GM23248 (cell line): Measurements from ENCODE around the gene CD38. TPM values are rescaled to one million over a fixed set of nuclear protein-coding genes. Genes with fewer than 3 reads are reported as not detected.
A peak's percentile ranks its signal among the peaks of the same experiment; 100 is the strongest.

Experiments
- DNase-seq: peaks from one replicate; pipeline ENCODE4 v3.0.0-alpha.2; 2015
- H2AFZ ChIP-seq: fragments of 200-600 bp; sonication (generic); 2 replicates; pipeline ENCODE4 v1.6.1; 2016; ENCODE audit warnings: antibody characterized with exemption
- H3F3A ChIP-seq: fragments of 200-600 bp; sonication (generic); 2 replicates; pipeline ENCODE4 v1.6.1; 2016; ENCODE audit warnings: mild to moderate bottlenecking, antibody characterized with exemption, mixed run types; ENCODE audit not compliant: insufficient read depth
- H3K27ac ChIP-seq: fragments of 200-600 bp; sonication (generic); 2 replicates; pipeline ENCODE4 v1.5.1; 2016; ENCODE audit warnings: mild to moderate bottlenecking
- H3K27me3 ChIP-seq: fragments of 200-600 bp; sonication (generic); replicated peaks from 2 replicates; pipeline ENCODE4 v1.6.1; 2016; ENCODE audit warnings: mild to moderate bottlenecking; ENCODE audit not compliant: insufficient read depth
- H3K36me3 ChIP-seq: fragments of 200-600 bp; sonication (generic); 2 replicates; pipeline ENCODE4 v1.6.1; 2016; ENCODE audit warnings: low read depth, mild to moderate bottlenecking
- H3K4me1 ChIP-seq: fragments of 200-600 bp; sonication (generic); 2 replicates; pipeline ENCODE4 v1.6.1; 2016; ENCODE audit warnings: mild to moderate bottlenecking; ENCODE audit not compliant: insufficient read depth
- H3K4me2 ChIP-seq: fragments of 200-600 bp; sonication (generic); one replicate; pipeline ENCODE4 v1.6.1; 2016; ENCODE audit warnings: mild to moderate bottlenecking; ENCODE audit not compliant: unreplicated experiment
- H3K4me3 ChIP-seq: fragments of 200-600 bp; sonication (generic); 2 replicates; pipeline ENCODE4 v1.5.1; 2016; ENCODE audit warnings: mild to moderate bottlenecking
- H3K79me2 ChIP-seq: fragments of 200-600 bp; sonication (generic); 2 replicates; pipeline ENCODE4 v1.6.1; 2016; ENCODE audit warnings: mild to moderate bottlenecking; ENCODE audit not compliant: insufficient read depth
- H3K9ac ChIP-seq: fragments of 200-600 bp; sonication (generic); 2 replicates; pipeline ENCODE4 v1.6.1; 2016; ENCODE audit warnings: mild to moderate bottlenecking
- H3K9me2 ChIP-seq: fragments of 200-600 bp; sonication (generic); 2 replicates; pipeline ENCODE4 v1.6.1; 2016; ENCODE audit warnings: mixed run types, mild to moderate bottlenecking, moderate library complexity; ENCODE audit not compliant: insufficient read depth
- H3K9me3 ChIP-seq: fragments of 200-600 bp; sonication (generic); one replicate; pipeline ENCODE4 v1.6.1; 2017; ENCODE audit warnings: low read depth
- H4K20me1 ChIP-seq: fragments of 200-600 bp; sonication (generic); 2 replicates; pipeline ENCODE4 v1.6.0; 2016; ENCODE audit not compliant: insufficient read depth
- EZH2 ChIP-seq: fragments of 200-600 bp; sonication (generic); IDR thresholded peaks from 2 replicates; pipeline ENCODE4 v1.6.1; 2018; ENCODE audit warnings: antibody characterized with exemption, mild to moderate bottlenecking; ENCODE audit not compliant: insufficient read depth, poor library complexity, severe bottlenecking
- EZH2phosphoT487 ChIP-seq: fragments of 200-600 bp; sonication (generic); IDR thresholded peaks from 2 replicates; pipeline ENCODE4 v1.6.1; 2018; ENCODE audit warnings: antibody characterized with exemption, moderate library complexity, mild to moderate bottlenecking, low read depth; ENCODE audit not compliant: insufficient read depth
- WGBS, 2 experiments: methylation state at CpG; one replicate each; pipeline ENCODE4 v1.1.6; 2015 to 2017; ENCODE audit warnings: low lambda C conversion rate in 2 of 2, low coverage in 1 of 2; ENCODE audit errors: missing lambda C conversion rate in 2 of 2; 5-methylcytosine and 5-hydroxymethylcytosine counted together
- in situ Hi-C: fragments of 300-500 bp; cut with MboI; formaldehyde crosslinking; loops from 2 replicates; pipeline ENCODE4 v1.15.0; 2020
- polyA plus RNA-seq: library from polyadenylated mRNA; unstranded; fragments of >200 nt; fragmentation: Nextera tagmentation; extraction: Ambion mirVana; gene quantifications from 2 replicates; pipeline ENCODE4 v1.2.1, GENCODE V29; 2016
- total RNA-seq: library from RNA; depleted of rRNA; stranded (reverse); fragments of >200 nt; shearing (Covaris generic); gene quantifications from 2 replicates; pipeline ENCODE4 v1.2.3, GENCODE V29; 2014

The CD38 gene
- total and polyA plus RNA-seq, 2 experiments from 2014 or later, result not detected

DNA sequence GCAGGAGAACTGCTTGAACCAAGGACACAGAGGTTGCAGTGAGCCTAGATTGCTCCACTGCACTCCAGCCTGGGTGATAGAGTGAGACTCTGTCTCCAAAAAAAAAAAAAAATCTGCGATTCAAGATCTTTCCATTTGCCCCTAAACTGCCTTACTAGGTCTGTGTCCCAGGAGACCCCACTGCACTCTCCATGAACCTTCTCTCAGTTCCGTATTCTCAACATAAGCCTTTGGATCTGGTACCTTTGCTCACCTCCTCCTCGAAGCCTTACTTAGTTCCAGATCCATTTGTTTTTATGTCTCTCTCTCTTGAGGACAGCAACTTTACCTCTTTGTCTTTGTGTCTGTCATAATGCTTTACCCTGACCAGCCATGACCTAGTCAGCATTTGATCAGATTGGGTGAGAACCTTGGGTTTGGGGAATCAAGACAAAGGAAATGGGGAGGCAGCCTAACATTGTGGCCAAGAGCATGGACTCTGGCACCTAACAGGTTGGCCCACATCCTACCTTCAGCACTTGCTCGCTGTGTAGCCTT, 41.5 kb upstream of the CD38 start:
- H3K27ac ChIP-seq, result no peak overlapping the region
- H3K9ac ChIP-seq, result no peak overlapping the region
- no peak overlapping the region for H3K4me2 ChIP-seq
- no peak overlapping the region for H3K4me3 ChIP-seq
- H3K79me2 ChIP-seq, result no peaks in the 10 kb centered on the region
- in situ Hi-C loops, result no loop called here
- H3F3A ChIP-seq, result peaks cover 9% of the 10 kb centered on the region; the same call in 1 of the 2 replicates
- H3K36me3 ChIP-seq, result no peaks in the 10 kb centered on the region
- no peak for DNase-seq
- no peaks in the 10 kb centered on the region for H4K20me1 ChIP-seq
- 0 out of 2 replicates have a peak, but pooled peaks cover 9% of the 10 kb centered on the region for H3K4me1 ChIP-seq
- no peaks in the 10 kb centered on the region for H3K9me3 ChIP-seq
- H3K9me2 ChIP-seq, result no peaks in the 10 kb centered on the region
- no peak overlapping the region for H2AFZ ChIP-seq
- WGBS, 2 experiments, result 56 to 62% methylated on average over 4 of the region's 4 CpGs
- TF ChIP-seq EZH2 (no peak), EZH2phosphoT487 (no peak)
- no peaks in the 10 kb centered on the region; the same call in 1 of the 2 replicates for H3K27me3 ChIP-seq

DNA sequence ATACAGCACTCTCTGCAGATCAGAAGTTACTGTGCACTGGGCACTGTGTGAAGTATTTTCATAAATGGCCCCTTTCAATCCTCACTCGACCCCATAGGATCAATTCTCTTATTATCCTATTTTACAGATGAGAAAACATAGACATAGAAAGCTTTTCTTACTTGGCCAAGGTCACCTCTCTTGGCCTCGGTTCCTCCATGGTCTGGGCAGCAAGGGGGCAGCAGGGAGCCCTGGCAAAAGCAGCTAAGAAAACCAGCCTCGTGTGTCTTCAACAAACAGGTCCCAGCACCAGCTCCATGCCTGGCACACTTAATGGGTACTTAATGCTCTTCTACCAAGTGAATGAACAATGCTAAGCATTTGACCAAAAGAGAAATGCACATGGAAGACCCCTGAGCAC, 40.9 kb upstream of the CD38 start:
- H3K9me3 ChIP-seq, result no peaks in the 10 kb centered on the region
- WGBS, 2 experiments, result 22 to 32% methylated on average over 3 of the region's 3 CpGs
- no peaks in the 10 kb centered on the region for H3K9me2 ChIP-seq
- no peaks in the 10 kb centered on the region for H3K36me3 ChIP-seq
- H3K4me1 ChIP-seq, result 0 out of 2 replicates have a peak, but pooled peaks cover 9% of the 10 kb centered on the region
- H3K4me3 ChIP-seq, result no peak overlapping the region
- H3K27me3 ChIP-seq, result no peaks in the 10 kb centered on the region; the same call in 1 of the 2 replicates
- no peaks in the 10 kb centered on the region for H4K20me1 ChIP-seq
- H3F3A ChIP-seq, result peaks cover 9% of the 10 kb centered on the region; the same call in 1 of the 2 replicates
- H3K9ac ChIP-seq, result no peak overlapping the region
- in situ Hi-C loops, result no loop called here
- DNase-seq, result no peak
- TF ChIP-seq EZH2 (no peak), EZH2phosphoT487 (no peak)
- no peak overlapping the region for H3K27ac ChIP-seq
- no peaks in the 10 kb centered on the region for H3K79me2 ChIP-seq
- H2AFZ ChIP-seq, result no peak overlapping the region
- no peak overlapping the region for H3K4me2 ChIP-seq

DNA sequence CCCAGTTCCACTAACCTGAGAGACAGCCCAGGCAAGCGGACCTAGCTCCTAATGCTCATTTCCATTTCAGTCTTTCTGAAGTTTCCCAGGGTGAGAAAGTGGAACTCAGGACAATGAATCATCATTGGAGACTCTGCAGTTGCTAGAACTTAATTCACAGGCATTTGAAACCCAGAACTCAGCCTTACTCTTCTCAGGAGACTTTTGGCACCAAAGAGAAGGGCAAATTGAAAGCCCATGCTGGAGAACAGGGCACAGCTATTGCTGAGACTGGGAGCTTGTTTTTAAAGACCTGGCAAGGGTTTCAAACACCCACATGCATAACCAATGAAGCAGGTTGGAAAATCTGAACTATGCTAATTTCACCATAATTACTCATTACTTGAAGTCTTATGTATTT, 39.3 kb upstream of the CD38 start:
- TF ChIP-seq EZH2phosphoT487, result no peak
- TF ChIP-seq EZH2, result no peak
- Histone ChIP-seq H3K9me3 (no peaks in the 10 kb centered on the region), H3K9me2 (no peaks in the 10 kb centered on the region), H3F3A (peaks cover 9% of the 10 kb centered on the region; the same call in 1 of the 2 replicates), H3K4me3 (no peak overlapping the region), H2AFZ (no peak overlapping the region), H3K9ac (no peak overlapping the region), H3K4me1 (0 out of 2 replicates have a peak, but pooled peaks cover 9% of the 10 kb centered on the region), H3K27me3 (no peaks in the 10 kb centered on the region; the same call in 1 of the 2 replicates), H3K79me2 (no peaks in the 10 kb centered on the region), H3K27ac (no peak overlapping the region), H3K36me3 (no peaks in the 10 kb centered on the region), H4K20me1 (no peaks in the 10 kb centered on the region), H3K4me2 (no peak overlapping the region)
- WGBS, 2 experiments, result 79 to 85% methylated on average over 1 of the region's 1 CpG
- in situ Hi-C loops, result no loop called here
- DNase-seq, result peak; percentile 60

DNA sequence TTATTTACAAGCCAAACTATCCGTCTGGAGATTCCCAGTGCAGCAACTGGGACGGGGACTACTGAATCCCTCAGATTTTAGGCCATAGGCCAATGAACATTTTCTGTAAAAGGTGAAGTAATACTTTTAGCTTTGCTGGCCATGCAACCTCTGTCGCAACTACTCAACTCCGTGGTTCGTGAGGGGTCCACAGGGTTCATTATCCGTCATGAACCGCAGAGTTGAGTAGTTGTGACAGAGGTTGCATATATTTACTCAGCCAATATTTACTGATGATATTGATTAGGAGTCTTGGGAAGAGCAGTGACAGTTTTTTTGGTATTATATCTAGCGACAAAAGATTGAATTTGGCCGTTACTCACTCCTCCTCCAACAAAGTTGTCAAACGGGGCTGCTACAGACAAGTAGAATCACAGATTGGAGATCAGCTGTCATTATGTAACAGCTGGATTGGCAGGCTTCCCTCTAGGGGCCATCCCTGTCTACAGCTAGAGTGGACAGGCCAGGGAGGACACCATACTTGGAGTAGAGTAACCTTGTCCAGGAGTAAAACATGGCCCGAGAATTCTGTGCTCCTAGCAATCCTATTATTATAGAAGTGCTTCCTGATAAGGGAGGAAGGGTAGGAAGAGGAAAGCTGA, 37.2 kb upstream of the CD38 start:
- Histone ChIP-seq H3K79me2 (no peaks in the 10 kb centered on the region), H3K4me3 (no peak overlapping the region), H3K27ac (no peak overlapping the region), H3K36me3 (no peaks in the 10 kb centered on the region), H3F3A (peaks cover 9% of the 10 kb centered on the region; the same call in 1 of the 2 replicates), H3K4me1 (0 out of 2 replicates have a peak, but pooled peaks cover 9% of the 10 kb centered on the region), H3K9me2 (no peaks in the 10 kb centered on the region), H2AFZ (no peak overlapping the region), H3K9ac (no peak overlapping the region), H3K9me3 (no peaks in the 10 kb centered on the region), H3K27me3 (no peaks in the 10 kb centered on the region; the same call in 1 of the 2 replicates), H4K20me1 (no peaks in the 10 kb centered on the region), H3K4me2 (no peak overlapping the region)
- in situ Hi-C loops, result no loop called here
- 74 to 80% methylated on average over 11 of the region's 11 CpGs for WGBS, 2 experiments
- TF ChIP-seq EZH2 (no peak), EZH2phosphoT487 (no peak)
- DNase-seq, result no peak
